Ishikawa (cell line): ENCODE data around the gene LAMB1.

ENCODE experiments used
- CREB1 ChIP-seq: IDR thresholded peaks from 2 replicates; pipeline ENCODE4 v1.6.1; 2012; ENCODE audit warnings: low read depth
- FOXM1 ChIP-seq: IDR thresholded peaks from 2 replicates; pipeline ENCODE4 v1.6.1; 2012; ENCODE audit warnings: low read depth, borderline replicate concordance
- RAD21 ChIP-seq: IDR thresholded peaks from 2 replicates; pipeline ENCODE4 v1.6.1; 2012; ENCODE audit warnings: low read depth
- REST ChIP-seq: IDR thresholded peaks from 2 replicates; pipeline ENCODE4 v1.6.1; 2012; ENCODE audit warnings: low read depth, mild to moderate bottlenecking
- USF1 ChIP-seq: IDR thresholded peaks from 2 replicates; pipeline ENCODE4 v1.6.1; 2012

GRCh38 chr7:107982042-107982840, 20.7 kb downstream of the LAMB1 start:
- TF ChIP-seq RAD21 (no peak), USF1 (no peak), REST (no peak), FOXM1 (no peak), CREB1 (no peak)
